Measurements from ENCODE around the gene MEGF11.

DNA sequence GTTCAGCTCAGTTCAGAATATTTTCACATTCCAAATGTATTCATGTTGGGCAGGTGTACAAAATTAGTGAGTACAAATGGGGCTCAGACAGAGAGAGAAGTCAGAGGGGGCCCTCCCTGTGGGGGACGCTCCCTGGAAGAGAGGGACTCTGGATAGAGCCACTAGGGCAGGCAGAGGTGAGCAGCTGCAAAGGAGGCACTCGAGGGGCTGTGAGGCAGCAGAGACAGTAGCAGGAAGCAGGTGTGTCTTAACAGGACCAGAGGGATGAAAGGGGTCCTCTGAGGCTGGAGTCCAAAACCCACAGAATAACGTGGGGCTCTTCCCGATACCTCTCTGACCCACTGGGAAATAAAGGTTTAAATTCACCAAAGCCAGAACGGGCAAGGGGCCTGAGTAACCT is 127.1 kb downstream of the MEGF11 start:
- TF ChIP-seq CTCF (IDR thresholded peaks at IDR 0.05): no peak
- no peak for TF ChIP-seq POLR2A (IDR thresholded peaks at IDR 0.05)

Measured in right lobe of liver (tissue), 4 donors.